Superior temporal gyrus (tissue), 1 donor: Measurements from ENCODE around the gene UBAP2.
"Not testable (repeated sequence)": the region's sequence is repeated elsewhere in the genome, so short reads cannot be mapped to it uniquely, and the experiment has no call there.

Experiments used
- DNase-seq: peaks from one replicate; pipeline ENCODE4 v3.0.0-alpha.2; 2016; ENCODE audit errors: extremely low spot score

Gene UBAP2

GRCh38 chr9:33988219-33988890 is 60.3 kb downstream of the UBAP2 start:
- DNase-seq: no peak

GRCh38 chr9:33976414-33976813 is 72.3 kb downstream of the UBAP2 start:
- DNase-seq: no peak

DNA sequence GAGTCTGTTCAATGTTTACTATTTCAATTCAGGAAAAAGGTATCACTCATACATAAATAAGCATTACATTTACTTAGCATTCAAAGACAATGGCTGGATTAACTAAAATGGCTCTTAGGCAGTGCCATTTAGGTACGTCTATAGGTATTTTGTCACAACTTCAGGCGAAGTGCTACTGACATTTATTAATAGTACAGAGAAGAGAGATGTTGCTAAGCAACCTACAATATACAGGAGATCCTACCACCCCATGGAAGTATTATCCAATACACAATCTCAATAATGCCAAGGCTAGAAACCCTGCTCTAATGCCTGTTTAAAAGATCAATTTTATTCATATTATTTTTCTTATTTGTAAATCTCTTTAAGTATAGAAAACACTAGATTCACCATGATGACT is 76.0 kb downstream of the UBAP2 start:
- no peak for DNase-seq

DNA sequence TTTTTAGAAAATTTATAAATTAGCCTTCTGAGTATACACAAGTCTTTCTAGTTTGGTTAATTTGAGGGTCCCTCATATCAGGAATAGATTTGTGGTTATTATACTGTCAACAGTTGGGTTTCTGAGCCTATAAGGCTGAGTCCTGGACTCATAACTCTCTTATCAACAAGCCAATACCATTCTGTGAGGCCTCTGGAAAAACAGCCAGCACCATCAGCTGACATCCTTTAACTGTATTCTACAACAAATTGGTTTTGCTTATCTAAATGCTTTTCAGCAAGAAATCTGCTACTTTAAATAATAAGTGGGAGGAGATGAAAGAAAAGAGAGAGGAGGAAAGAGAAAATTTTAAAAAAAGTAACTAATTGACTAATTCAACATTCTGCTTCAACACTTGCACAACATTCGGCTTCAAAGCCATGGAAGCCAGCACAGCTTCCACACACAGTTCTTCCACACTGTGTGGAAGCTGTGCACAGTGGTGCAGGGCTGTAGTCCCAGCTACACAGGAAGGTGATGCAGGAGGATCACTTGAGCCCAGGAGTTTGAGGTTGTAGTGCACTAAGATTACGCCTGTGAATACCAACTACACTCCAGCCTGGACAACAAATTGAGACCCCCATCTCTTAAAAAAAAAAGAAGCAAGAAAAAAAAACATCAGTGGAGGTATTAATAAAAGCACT is 84.5 kb downstream of the UBAP2 start:
- no peak for DNase-seq

GRCh38 chr9:33962468-33962867 is 86.2 kb downstream of the UBAP2 start:
- not testable (repeated sequence) for DNase-seq

GRCh38 chr9:33959725-33960124 is 89.0 kb downstream of the UBAP2 start:
- DNase-seq: no peak

GRCh38 chr9:33956544-33956943 is 92.1 kb downstream of the UBAP2 start:
- DNase-seq: no peak

GRCh38 chr9:33952066-33952465 is 96.6 kb downstream of the UBAP2 start:
- DNase-seq: no peak

DNA sequence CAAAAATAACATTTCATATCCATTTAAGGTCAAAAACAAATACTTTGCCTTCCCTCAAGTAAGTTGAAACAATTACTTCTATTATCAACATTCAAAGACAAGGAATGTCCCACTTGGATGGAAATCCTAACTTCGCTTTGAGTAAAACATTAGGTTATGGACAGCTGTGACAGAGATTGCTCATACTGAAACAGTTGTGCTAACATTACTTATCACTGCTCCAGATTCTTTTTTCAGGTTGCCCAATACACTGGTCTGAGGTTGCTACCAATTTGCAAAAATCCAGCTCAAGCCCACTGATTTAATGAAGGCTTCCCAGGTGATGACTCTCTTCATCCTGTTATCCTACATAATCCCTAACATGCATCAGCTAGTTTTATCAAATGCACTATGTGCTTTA is 98.3 kb downstream of the UBAP2 start:
- DNase-seq: no peak

- no peak for DNase-seq
Observed at GRCh38 chr9:33946779-33947535, 101.7 kb downstream of the UBAP2 start.

DNA sequence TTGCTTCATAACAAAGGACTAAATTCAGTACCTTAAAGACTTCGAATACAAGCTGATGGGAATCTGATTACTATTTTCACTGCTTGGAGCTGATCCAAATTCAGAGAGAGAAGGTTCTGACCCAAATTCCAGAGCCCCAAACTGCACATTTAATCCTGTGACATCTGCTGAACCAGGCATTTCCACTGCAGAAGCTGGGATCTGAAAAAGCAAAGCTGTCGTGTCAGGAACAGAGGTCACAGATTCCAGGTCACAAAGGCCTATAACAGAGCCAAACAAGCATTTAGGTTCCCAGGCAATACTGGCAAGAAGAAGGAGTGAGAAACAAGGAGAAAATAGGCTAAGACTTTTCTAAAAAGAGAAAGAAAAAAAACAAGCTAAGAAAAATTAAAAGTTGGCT is 105.3 kb downstream of the UBAP2 start:
- DNase-seq: no peak

DNA sequence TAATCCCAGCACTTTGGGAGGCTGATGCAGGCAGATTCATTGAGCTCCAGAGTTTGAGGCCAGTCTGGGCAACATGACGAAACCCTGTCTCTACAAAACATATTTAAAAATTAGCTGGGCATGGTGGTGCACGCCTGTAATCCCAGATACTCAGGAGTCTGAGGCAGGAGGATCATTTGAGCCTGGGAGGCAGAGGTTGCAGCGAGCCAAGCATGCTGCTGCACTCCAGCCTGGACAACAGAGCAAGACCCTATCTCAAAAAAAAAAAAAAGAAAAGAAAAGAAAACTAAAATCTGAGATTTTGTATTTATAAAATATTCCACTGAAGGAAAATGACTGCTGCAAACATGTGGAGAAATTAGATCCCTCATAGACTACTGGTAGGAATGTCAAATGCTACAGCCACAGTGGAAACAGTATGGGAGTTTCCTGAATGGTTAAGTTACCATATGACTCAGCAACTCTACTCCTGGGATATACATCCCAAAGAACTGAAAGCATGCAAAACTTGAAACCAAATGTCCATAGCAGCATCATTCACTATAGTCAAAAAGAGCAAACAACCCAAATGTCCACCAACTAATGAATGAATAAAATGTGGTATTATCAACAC is 106.1 kb downstream of the UBAP2 start:
- no peak for DNase-seq

DNA sequence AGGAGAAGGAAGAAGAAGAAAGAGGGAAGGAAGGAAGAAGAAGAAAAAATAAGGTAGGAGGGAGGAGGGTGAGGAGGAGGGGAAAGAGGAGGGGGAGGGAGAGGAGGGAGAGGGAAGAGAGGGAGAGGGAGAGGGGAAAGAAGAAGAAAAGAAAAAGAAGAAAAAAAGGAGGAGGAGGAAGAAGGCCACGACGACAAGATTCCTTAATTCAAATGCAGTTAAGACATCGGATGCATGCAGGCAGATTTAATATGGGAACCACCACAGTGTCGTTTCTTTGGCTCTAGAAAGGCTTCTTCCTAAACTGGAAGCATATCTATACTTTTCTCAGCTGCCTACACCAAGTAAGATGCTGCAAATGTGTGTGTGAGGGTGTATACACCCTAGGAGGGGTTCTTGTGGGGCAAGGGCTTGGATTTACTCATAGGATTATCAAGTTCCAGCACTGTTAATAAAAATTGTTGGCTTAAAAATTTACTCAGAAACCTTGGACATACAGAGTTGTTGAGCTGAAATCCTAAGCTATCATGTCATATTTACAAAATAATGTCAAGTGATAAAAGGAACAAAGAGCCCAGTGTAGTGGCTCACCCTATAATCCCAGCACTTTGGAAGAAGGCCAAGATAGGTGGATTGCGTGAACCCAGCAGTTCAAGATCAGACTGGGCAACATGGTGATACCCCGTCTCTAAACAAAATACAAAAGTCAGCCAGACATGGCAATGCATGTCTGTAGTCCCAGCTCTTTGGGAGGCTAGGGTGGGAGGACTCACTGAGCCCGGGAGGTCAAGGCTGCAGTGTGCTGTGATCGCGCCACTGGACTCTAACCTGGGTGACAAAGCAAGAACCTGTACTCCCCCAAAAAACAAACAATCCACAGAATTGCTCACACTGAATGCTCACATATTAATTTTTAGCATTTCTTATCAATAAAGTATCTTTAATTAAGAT is 108.5 kb downstream of the UBAP2 start:
- DNase-seq: no peak

DNA sequence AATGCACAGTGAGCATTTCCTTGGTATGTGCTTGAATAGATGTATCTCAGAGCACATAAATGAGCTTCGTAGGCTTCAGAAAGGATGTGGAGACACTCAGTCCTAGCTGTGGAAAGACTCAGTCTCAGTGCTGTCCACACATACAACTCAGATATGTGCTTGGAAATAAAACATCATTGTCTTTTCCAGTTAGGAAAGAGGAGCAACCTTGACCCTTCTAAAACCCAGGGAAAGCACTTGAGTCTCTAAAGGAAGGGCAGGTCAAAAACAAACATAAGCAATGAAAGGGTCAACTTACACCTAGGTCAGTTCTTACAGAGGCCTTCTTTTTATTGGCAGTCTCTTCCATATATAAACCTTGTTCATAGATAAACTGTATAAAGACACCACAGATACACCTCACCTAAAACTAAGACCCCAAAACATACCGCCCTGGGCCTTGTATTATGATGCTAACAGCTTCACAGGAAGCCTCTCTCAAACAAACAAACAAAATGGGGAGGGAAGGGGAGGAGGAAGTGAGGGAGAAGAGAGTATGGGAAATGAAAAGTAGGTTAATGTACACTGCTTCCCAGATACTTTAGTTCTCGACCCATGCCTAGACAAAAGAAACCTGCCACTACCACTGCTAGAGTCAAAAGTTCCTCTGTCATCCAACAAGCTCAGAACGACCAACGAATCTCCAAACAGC is 114.4 kb downstream of the UBAP2 start:
- no peak for DNase-seq

GRCh38 chr9:33932078-33932807 is 116.4 kb downstream of the UBAP2 start:
- DNase-seq: no peak

DNA sequence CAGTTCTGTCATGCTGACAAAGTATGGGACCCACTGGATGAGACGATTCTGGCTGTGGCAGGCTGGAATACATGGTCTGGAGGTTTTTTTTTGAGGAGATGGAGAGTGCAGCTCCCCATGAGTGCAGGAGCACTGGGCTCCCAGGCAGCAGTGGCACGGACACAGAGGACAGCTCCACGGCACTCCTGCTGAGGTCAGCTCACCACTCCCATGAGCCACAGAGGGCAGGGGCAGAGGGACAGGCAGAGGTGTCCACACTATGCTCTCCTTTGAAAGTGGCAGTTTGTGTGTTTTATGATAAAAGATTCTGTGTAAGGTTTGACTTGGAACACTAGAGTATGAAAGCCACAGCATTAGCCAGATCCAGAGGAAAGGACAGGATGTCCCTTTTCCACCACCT is 117.4 kb downstream of the UBAP2 start:
- no peak for DNase-seq

DNA sequence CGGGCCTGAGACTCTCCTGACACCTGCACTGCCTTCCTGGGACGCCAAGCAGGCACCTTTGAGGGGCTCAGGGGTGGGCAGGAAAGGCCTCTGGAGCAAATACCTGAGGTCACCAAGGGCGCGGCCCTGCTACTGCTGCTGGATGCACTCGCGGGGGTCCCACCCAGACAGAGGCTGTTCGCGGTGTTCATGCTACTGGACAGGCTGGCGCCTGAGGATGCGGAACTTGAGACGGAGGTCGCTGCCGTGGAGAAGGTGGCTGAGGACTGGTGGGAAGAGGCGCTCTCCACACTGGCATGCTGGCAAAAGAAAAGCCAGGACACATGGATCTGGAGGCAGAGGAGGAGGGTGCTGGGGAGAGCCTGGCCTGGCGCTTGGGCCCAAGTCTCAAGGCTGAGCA is 121.0 kb downstream of the UBAP2 start:
- no peak for DNase-seq

- DNase-seq: no peak
Observed at GRCh38 chr9:33926746-33927485, 121.8 kb downstream of the UBAP2 start.
